Measurements from ENCODE around the gene EIF2D. TPM values are rescaled to one million over a fixed set of nuclear protein-coding genes. Genes with fewer than 3 reads are reported as not detected.

Gene EIF2D
- total and polyA plus RNA-seq, 2 of the 8 experiments (the other 6 are each of a cell fraction or from before 2014, with no cell fraction given) = 36.1 to 37.1 TPM

- Histone ChIP-seq H2BK120ac (replicated peaks; ENCODE audit: low read depth, low read length) (no peak overlapping the region), H3K4me3 (ENCODE audit: extremely low read depth in 1 of 4, insufficient read depth in 2 of 4, low read depth in 3 of 4, low read length in 4 of 4) (no peak overlapping the region), H3K14ac (ENCODE audit: insufficient read length) (no peak overlapping the region), H3K18ac (ENCODE audit: extremely low read depth, low read length) (no peak overlapping the region), H2AFZ (ENCODE audit: low read length) (no peak overlapping the region), H3K4ac (replicated peaks; ENCODE audit: insufficient read length, low read depth, low read length) (no peak overlapping the region), H3K27me3 (replicated peaks in 1 of 4; ENCODE audit: control insufficient read depth in 3 of 4, extremely low read depth in 1 of 4, insufficient read depth in 3 of 4, low read length in 3 of 4) (peaks cover 0 to 23% (median 13%) of the 10 kb centered on the region in 4 experiments; a peak in 6 of 7 replicates), H3K9ac (replicated peaks in 1 of 4; ENCODE audit: extremely low read depth in 1 of 4, low read depth in 3 of 4, low read length in 3 of 4) (no peak overlapping the region), H3K9me3 (ENCODE audit: insufficient read depth in 2 of 2, low read depth in 1 of 2, low read length in 1 of 2) (no peaks in the 10 kb centered on the region), H4K5ac (ENCODE audit: insufficient read length, low read depth, low read length) (no peak overlapping the region), H3K4me1 (replicated peaks in 1 of 4; ENCODE audit: control insufficient read depth in 3 of 4, insufficient read depth in 4 of 4, low read length in 3 of 4) (peaks cover 0 to 12% (median 5%) of the 10 kb centered on the region in 4 experiments; a peak in 6 of 7 replicates), H3K56ac (replicated peaks; ENCODE audit: insufficient read length, low read depth, low read length) (no peak overlapping the region), H2AK5ac (ENCODE audit: low read depth, low read length) (no peak overlapping the region), H3K27ac (ENCODE audit: low read depth, low read length) (no peak overlapping the region), H3K23me2 (ENCODE audit: low read depth, low read length) (peaks cover 5% of the 10 kb centered on the region; the same call in 1 of the 2 replicates), H4K8ac (ENCODE audit: extremely low read depth, insufficient read depth, low read length) (no peak overlapping the region), H2BK5ac (ENCODE audit: low read depth, low read length) (no peak overlapping the region), H3K36me3 (ENCODE audit: control insufficient read depth in 2 of 4, insufficient read depth in 4 of 4, low read length in 3 of 4) (no peaks in the 10 kb centered on the region), H2BK15ac (ENCODE audit: low read length) (no peak overlapping the region), H2BK12ac (ENCODE audit: low read depth, low read length) (no peak overlapping the region), H3K4me2 (ENCODE audit: insufficient read depth in 1 of 2, low read depth in 2 of 2, low read length in 2 of 2) (no peak overlapping the region), H4K20me1 (replicated peaks in 1 of 2; ENCODE audit: control insufficient read depth in 1 of 2, insufficient read depth in 2 of 2, low read length in 2 of 2) (no peaks in the 10 kb centered on the region), H2BK20ac (ENCODE audit: low read length) (no peak overlapping the region), H4K91ac (replicated peaks; ENCODE audit: insufficient read length, low read length) (no peak overlapping the region), H3K79me1 (ENCODE audit: low read depth, low read length) (no peaks in the 10 kb centered on the region), H3K23ac (ENCODE audit: insufficient read length) (no peak overlapping the region), H3K79me2 (ENCODE audit: control insufficient read depth in 1 of 2, insufficient read depth in 2 of 2, low read length in 2 of 2) (no peaks in the 10 kb centered on the region)
- 91% methylated on average over 4 of the region's 4 CpGs; no CpG with 5 or more reads in 1 of the 2 experiments for WGBS, 2 experiments (ENCODE audit: extremely low coverage in 1 of 2, insufficient coverage in 1 of 2, insufficient read length in 1 of 2, insufficient replicate concordance in 2 of 2, low coverage in 1 of 2, low lambda C conversion rate in 2 of 2, missing lambda C conversion rate in 1 of 2)
- ChIA-PET POLR2A (ENCODE audit: partially characterized antibody) (no interaction called here), CTCF (ENCODE audit: partially characterized antibody) (interaction anchor here (0.6 to 23.8 kb wide), 14 partner anchors 10 to 247 kb away, joined by 3 to 666 read pairs (median 10); partner anchors contain the start of genes DYRK3, EIF2D and MAPKAPK2)
- FAIRE-seq = no peak
- TF ChIP-seq USF2 (IDR thresholded peaks at IDR 0.05; ENCODE audit: low read length) (no peak), BACH1 (IDR thresholded peaks at IDR 0.05; ENCODE audit: low read length) (no peak), SIRT6 (IDR thresholded peaks at IDR 0.05; ENCODE audit: low read length) (no peak), SP2 (IDR thresholded peaks at IDR 0.05; ENCODE audit: low read length) (no peak), CTCF (IDR thresholded peaks at IDR 0.05; ENCODE audit: control extremely low read depth in 1 of 3, insufficient read depth in 1 of 3, low read depth in 1 of 3, low read length in 3 of 3) (no peak), JUN (IDR thresholded peaks at IDR 0.05; ENCODE audit: low read depth, low read length) (no peak), CBX8 (IDR thresholded peaks at IDR 0.05; ENCODE audit: borderline replicate concordance, low read depth, low read length) (no peak)
- no peak for DNase-seq (ENCODE audit: low read depth in 1 of 2, low spot score in 2 of 2)
Observed at GRCh38 chr1:206660136-206660535, 47.9 kb upstream of the EIF2D start.

Data from H1 (cell line).